Adrenal gland (tissue), 12 donors: ENCODE results near the gene CDH4. TPM values are rescaled to one million over a fixed set of nuclear protein-coding genes. Genes with fewer than 3 reads are reported as not detected.

Experiments
- DNase-seq, 7 donors: peaks; one replicate each; pipeline ENCODE4 v3.0.0-alpha.2; 2019 to 2020
- H3K27ac ChIP-seq, 5 donors: fragments of 200-600 bp; sonication (generic) in 4 of 5; 1 replicate in 3 of 5; 2 replicates in 2 of 5; pipeline versions ENCODE4 v1.5.1 to v1.8.0; 2016 to 2020; ENCODE audit warnings: mild to moderate bottlenecking in 1 of 5
- H3K27me3 ChIP-seq: fragments of 200-600 bp; 2 replicates; pipeline ENCODE4 v1.8.0; 2021
- H3K36me3 ChIP-seq, 2 donors: fragments of 200-600 bp; replicated peaks in 1 of 2; 1 replicate in 1 of 2; 2 replicates in 1 of 2; pipeline versions ENCODE4 v1.5.1 to v1.8.0; 2018 to 2022
- H3K4me1 ChIP-seq, 2 donors: fragments of 200-600 bp; replicated peaks in 1 of 2; 1 replicate in 1 of 2; 2 replicates in 1 of 2; pipeline versions ENCODE4 v1.5.1 to v1.8.0; 2018 to 2021
- H3K4me3 ChIP-seq, 4 donors: fragments of 200-600 bp; sonication (generic) in 3 of 4; one replicate each; pipeline ENCODE4 v1.5.1; 2016 to 2018
- H3K9me3 ChIP-seq, 3 donors: fragments of 200-600 bp; sonication (generic) in 1 of 3; replicated peaks in 1 of 3; 1 replicate in 2 of 3; 2 replicates in 1 of 3; pipeline versions ENCODE4 v1.5.1 to v1.8.0; 2016 to 2021
- POLR2A ChIP-seq, 2 donors: fragments of 450-650 bp; IDR thresholded peaks; one replicate each; pipeline ENCODE4 v1.6.1; 2017; ENCODE audit warnings: antibody characterized with exemption in 2 of 2, mild to moderate bottlenecking in 2 of 2, moderate library complexity in 1 of 2
- WGBS, 4 donors: extraction: QIAGEN DNeasy Blood & Tissue Kit in 2 of 4; methylation state at CpG; one replicate each; pipeline versions ENCODE4 v1.1.5 to v1.1.7; 2013 to 2017; 5-methylcytosine and 5-hydroxymethylcytosine counted together
- intact Hi-C, 2 donors: fragments of 100-400 bp; cut with DNase I; formaldehyde crosslinking; loops; one replicate each; pipeline versions ENCODE4 v1.14.1 to v1.15.0; 2022 to 2023
- polyA plus RNA-seq, 3 donors: library from polyadenylated mRNA; stranded (reverse); fragments of 200-250 nt in 2 of 3; fragments of 350-450 nt in 1 of 3; fragmentation: Illumina TruSeq in 1 of 3; extraction: RNeasy Lipid Tissue Mini Kit (QIAGEN cat#74804) in 1 of 3; gene quantifications; one replicate each; pipeline ENCODE4 v1.2.3, GENCODE V29; 2013 to 2014
- total RNA-seq, 9 donors: library from RNA; depleted of rRNA in 4 of 9; stranded (reverse); fragments of >200 nt in 4 of 9; fragments of 120-200 nt in 1 of 9; fragmentation: NEBNext Ultra II Directional in 1 of 9; extraction: Animal tissue kit (Norgen Biotek cat#: 25700) in 1 of 9; gene quantifications; one replicate each; pipeline versions ENCODE4 v1.1.0 to v1.2.4, GENCODE V29; 2013 to 2023
- TF ChIP-seq, protein P1 (sequence below), 6 experiments: fragments of 450-650 bp in 4 of 6; fragments of 200-600 bp in 2 of 6; sonication (generic) in 1 of 6; IDR thresholded peaks; 1 replicate in 5 of 6; 2 replicates in 1 of 6; pipeline versions ENCODE4 v1.5.1 to v1.8.0; 2016 to 2021; ENCODE audit warnings: antibody characterized with exemption in 6 of 6, mild to moderate bottlenecking in 2 of 6, moderate library complexity in 1 of 6
- donor health status: healthy with polysubstance abuse.
- donor health status: Bipolar disorder and iron deficiency.
- donor health status: DM: yes; HTN: yes; CAD: no.
- donor health status: DM: no; HTN: no; CAD: no.
- donor health status: DM: no; HTN: no; CAD: no.
- donor health status: DM: yes; HTN: yes; CAD: no.

CDH4 gene
- total and polyA plus RNA-seq, 12 donors: 0.08 to 0.53 (median 0.20) TPM; not detected in 3

DNA sequence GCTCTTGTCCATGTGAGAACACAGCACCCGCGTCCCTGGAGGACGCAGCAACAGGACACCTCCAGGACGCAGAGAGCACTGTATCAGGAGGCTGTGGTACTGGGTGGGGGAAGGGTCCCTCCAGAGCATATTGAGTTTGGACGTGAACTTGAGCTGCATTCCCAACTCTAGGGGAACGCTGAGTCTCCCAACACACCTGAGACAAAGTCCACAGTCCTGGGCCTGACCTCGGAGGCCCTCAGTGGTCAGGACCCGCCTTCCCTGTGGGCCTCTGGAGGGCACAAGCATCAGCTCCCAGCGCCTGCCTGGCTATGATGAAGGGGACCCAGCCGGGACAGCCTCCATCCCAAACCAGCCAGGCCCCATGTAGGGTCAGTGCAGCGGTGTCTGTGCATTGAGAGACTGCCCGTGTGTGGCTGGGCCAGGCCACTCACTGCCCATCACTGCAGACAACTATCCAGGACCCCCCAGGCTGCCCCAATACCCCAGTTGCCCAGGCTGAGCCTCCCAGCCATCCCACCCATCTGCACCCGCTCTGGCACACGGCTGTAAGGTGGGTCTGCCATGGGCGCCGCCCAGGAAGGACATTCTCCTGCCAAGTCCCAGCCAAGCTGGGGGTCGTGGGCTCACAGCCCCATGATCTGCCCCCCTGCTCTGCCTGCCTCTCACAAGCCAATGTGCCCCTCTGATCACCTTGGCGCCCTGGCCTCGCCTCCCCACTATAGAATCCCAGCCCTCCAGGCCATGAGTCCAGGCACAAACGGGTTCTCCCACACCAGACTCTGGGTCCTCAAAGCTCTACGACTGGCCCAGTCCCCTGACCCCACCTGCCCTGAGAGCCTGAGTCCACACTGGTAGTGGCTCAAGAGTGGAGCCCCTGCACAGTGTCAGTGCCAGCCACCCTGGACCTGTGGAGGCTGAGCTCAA lies 697.9 kb downstream of the CDH4 start:
- H3K4me3 ChIP-seq: no peak overlapping the region
- H3K27ac ChIP-seq: no peak overlapping the region
- no peaks in the 10 kb centered on the region for H3K4me1 ChIP-seq
- 83 to 90% (median 90%) methylated on average over 2 to 21 of the region's 21 CpGs for WGBS, 4 donors
- H3K27me3 ChIP-seq: no peaks in the 10 kb centered on the region
- intact Hi-C loops: no loop called here
- TF ChIP-seq, protein P1, sequence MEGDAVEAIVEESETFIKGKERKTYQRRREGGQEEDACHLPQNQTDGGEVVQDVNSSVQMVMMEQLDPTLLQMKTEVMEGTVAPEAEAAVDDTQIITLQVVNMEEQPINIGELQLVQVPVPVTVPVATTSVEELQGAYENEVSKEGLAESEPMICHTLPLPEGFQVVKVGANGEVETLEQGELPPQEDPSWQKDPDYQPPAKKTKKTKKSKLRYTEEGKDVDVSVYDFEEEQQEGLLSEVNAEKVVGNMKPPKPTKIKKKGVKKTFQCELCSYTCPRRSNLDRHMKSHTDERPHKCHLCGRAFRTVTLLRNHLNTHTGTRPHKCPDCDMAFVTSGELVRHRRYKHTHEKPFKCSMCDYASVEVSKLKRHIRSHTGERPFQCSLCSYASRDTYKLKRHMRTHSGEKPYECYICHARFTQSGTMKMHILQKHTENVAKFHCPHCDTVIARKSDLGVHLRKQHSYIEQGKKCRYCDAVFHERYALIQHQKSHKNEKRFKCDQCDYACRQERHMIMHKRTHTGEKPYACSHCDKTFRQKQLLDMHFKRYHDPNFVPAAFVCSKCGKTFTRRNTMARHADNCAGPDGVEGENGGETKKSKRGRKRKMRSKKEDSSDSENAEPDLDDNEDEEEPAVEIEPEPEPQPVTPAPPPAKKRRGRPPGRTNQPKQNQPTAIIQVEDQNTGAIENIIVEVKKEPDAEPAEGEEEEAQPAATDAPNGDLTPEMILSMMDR (IDR thresholded peaks at IDR 0.05): no peak
- TF ChIP-seq POLR2A (IDR thresholded peaks at IDR 0.05): no peak
- H3K36me3 ChIP-seq: no peaks in the 10 kb centered on the region
- peak in 2 of 7 donors; percentile 3 to 9 for DNase-seq
- no peaks in the 10 kb centered on the region for H3K9me3 ChIP-seq

DNA sequence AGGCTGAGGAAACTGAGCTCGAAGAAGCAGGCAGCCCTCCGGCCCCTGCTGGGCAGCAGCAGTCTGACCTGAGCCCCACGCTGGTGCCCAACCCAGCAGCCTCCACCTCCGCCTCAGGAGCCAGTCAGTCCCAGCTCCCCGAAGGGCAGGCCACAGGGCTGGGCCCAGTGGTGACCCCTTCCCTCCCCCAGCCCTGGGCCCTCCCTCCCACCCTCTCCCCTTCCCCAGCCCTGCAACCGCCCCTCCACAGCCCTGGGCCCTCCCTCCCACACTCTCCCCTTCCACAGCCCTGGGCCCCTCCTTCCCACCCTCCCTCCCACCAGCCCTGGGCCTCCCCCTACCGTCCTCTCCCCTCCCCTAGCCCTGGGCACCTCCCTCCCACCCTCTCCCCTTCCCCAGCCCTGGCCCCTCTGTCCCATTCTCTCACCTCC lies 698.6 kb downstream of the CDH4 start:
- Histone ChIP-seq H3K27me3 (no peaks in the 10 kb centered on the region), H3K4me3 (no peak overlapping the region), H3K4me1 (no peaks in the 10 kb centered on the region), H3K9me3 (no peaks in the 10 kb centered on the region), H3K36me3 (no peaks in the 10 kb centered on the region), H3K27ac (no peak overlapping the region)
- DNase-seq: peak in 3 of 7 donors; percentile 2 to 7 (median 6)
- intact Hi-C loops: no loop called here
- TF ChIP-seq, protein P1 (IDR thresholded peaks at IDR 0.05): no peak
- no peak for TF ChIP-seq POLR2A (IDR thresholded peaks at IDR 0.05)
- 57 to 100% (median 75%) methylated on average over 1 to 7 of the region's 7 CpGs for WGBS, 4 donors

DNA sequence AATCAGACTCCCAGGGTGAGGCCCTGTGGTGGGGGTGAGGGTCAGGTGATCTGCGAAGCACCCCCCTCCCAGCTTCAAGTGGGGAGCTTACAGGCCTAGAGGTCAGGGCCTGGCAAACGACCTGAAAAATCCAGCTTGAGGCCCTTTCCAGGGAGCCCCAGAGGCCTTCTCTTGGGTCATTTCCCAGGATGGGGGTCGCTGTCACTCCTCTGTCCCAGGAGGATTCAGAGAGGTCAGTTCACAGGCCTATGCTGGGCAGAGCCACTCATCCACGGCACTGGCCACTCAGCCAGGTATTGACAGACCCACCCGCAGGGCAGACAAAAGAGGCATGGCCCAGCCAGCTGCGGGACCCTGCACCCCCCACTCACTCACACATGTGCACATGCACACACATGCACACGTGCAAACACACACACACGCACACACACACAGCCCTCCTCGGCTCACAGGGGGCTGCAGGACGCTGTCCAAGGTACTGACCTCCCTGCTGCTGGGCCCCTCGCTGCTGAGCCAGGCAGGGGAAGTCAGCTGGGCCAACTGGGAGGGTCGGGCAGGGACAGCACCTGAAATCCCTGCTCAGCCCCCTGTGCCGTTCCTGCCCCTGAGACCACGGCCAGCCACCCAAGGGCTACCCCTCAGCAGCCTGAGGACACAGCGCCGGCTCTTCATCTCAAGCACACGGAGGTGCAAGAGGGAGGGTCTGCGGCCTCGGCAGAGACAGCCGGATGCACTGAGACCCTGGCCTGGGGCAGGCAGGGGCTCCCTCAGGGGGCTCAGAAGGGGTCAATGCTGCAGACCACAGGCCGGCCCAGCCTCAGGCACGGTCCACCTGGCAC lies 699.9 kb downstream of the CDH4 start:
- Histone ChIP-seq H3K27ac (no peak overlapping the region), H3K4me1 (peaks cover 2 to 9% of the 10 kb centered on the region in 2 donors), H3K4me3 (no peak overlapping the region), H3K36me3 (no peaks in the 10 kb centered on the region), H3K27me3 (no peaks in the 10 kb centered on the region), H3K9me3 (no peaks in the 10 kb centered on the region)
- peak in 4 of 7 donors; percentile 13 to 33 (median 15) for DNase-seq
- 47 to 58% (median 52%) methylated on average over 16 to 21 of the region's 22 CpGs; no CpG with 5 or more reads in 1 of the 4 donors for WGBS, 4 donors
- TF ChIP-seq, protein P1 (IDR thresholded peaks at IDR 0.05): no peak
- no peak for TF ChIP-seq POLR2A (IDR thresholded peaks at IDR 0.05)
- intact Hi-C loops: no loop called here
